Keratinocyte (primary cell): ENCODE results near the gene HNRNPD. TPM values are rescaled to one million over a fixed set of nuclear protein-coding genes. Genes with fewer than 3 reads are reported as not detected.

Source experiments
- DNase-seq: peaks from one replicate; pipeline ENCODE4 v3.0.0-alpha.2; 2011; ENCODE audit warnings: low read depth, missing footprints, low spot score
- FAIRE-seq: peaks from 2 replicates; lab custom pipeline; 2011; peaks lifted over from hg19 to GRCh38; lab: Jason Lieb, UNC
- H2AFZ ChIP-seq: 2 replicates; pipeline ENCODE4 v1.6.0; 2012; ENCODE audit warnings: low read length, control low read depth, inconsistent platforms; ENCODE audit not compliant: control insufficient read depth
- H3K27ac ChIP-seq: 2 replicates; pipeline ENCODE4 v1.5.1; 2011; ENCODE audit warnings: low read length; ENCODE audit not compliant: control insufficient read depth, insufficient read depth
- H3K27me3 ChIP-seq: 3 replicates; pipeline ENCODE4 v1.6.0; 2011; ENCODE audit warnings: low read length; ENCODE audit not compliant: control insufficient read depth, insufficient read depth; ENCODE audit errors: extremely low read depth
- H3K36me3 ChIP-seq, 2 experiments: 2 replicates in 1 of 2; 3 replicates in 1 of 2; pipeline ENCODE4 v1.5.1; 2011; ENCODE audit warnings: low read length in 2 of 2, mild to moderate bottlenecking in 1 of 2; ENCODE audit not compliant: control insufficient read depth in 2 of 2, insufficient read depth in 2 of 2; ENCODE audit errors: extremely low read depth in 1 of 2
- H3K4me1 ChIP-seq: 3 replicates; pipeline ENCODE4 v1.5.1; 2011; ENCODE audit warnings: low read length; ENCODE audit not compliant: control insufficient read depth, insufficient read depth; ENCODE audit errors: extremely low read depth
- H3K4me2 ChIP-seq: 3 replicates; pipeline ENCODE4 v1.6.0; 2011; ENCODE audit warnings: low read depth, low read length; ENCODE audit not compliant: control insufficient read depth, insufficient read depth; ENCODE audit errors: extremely low read depth
- H3K4me3 ChIP-seq, 3 experiments: fragments of 200-600 bp in 1 of 3; sonication (generic) in 1 of 3; 2 replicates in 2 of 3; 3 replicates in 1 of 3; pipeline ENCODE4 v1.5.1; 2011 to 2016; ENCODE audit warnings: low read length in 3 of 3, mild to moderate bottlenecking in 3 of 3, control low read depth in 2 of 3, inconsistent platforms in 1 of 3, low read depth in 1 of 3, mixed read lengths in 1 of 3, mixed run types in 1 of 3, moderate library complexity in 1 of 3; ENCODE audit not compliant: control insufficient read depth in 2 of 3, insufficient read depth in 2 of 3; ENCODE audit errors: extremely low read depth in 1 of 3
- H3K79me2 ChIP-seq: 2 replicates; pipeline ENCODE4 v1.6.0; 2012; ENCODE audit warnings: low read length; ENCODE audit not compliant: control insufficient read depth, insufficient read depth
- H3K9ac ChIP-seq: 3 replicates; pipeline ENCODE4 v1.6.0; 2011; ENCODE audit warnings: low read length; ENCODE audit not compliant: control insufficient read depth, insufficient read depth; ENCODE audit errors: extremely low read depth
- H3K9me1 ChIP-seq: 3 replicates; pipeline ENCODE4 v1.6.0; 2011; ENCODE audit warnings: low read length; ENCODE audit not compliant: control insufficient read depth, insufficient read depth; ENCODE audit errors: extremely low read depth
- H3K9me3 ChIP-seq: 2 replicates; pipeline ENCODE4 v1.5.1; 2012; ENCODE audit warnings: low read depth, low read length; ENCODE audit not compliant: control insufficient read depth
- H4K20me1 ChIP-seq: 3 replicates; pipeline ENCODE4 v1.6.0; 2011; ENCODE audit warnings: low read length; ENCODE audit not compliant: control insufficient read depth, insufficient read depth; ENCODE audit errors: extremely low read depth
- EZH2 ChIP-seq: IDR thresholded peaks from one replicate; pipeline ENCODE4 v1.6.1; 2012; ENCODE audit warnings: inconsistent platforms, mild to moderate bottlenecking, low read length, moderate library complexity
- dilution Hi-C: fragments of 300-500 bp; cut with MboI; formaldehyde crosslinking; loops from one replicate; pipeline ENCODE4 v1.7.0; 2020; ENCODE audit warnings: low sequenced_read_pairs; ENCODE audit not compliant: extremely low pct_ligation_motif_present
- polyA plus RNA-seq, 5 experiments: library from polyadenylated mRNA; depleted of rRNA in 3 of 5; stranded (reverse) in 3 of 5; stranded (forward) in 1 of 5; unstranded in 1 of 5; fragments of >200 nt; gene quantifications; 1 replicate in 1 of 5; 2 replicates in 3 of 5; 3 replicates in 1 of 5; pipeline versions ENCODE4 v1.2.1 to v1.2.3, GENCODE V29; 2011 to 2012; ENCODE audit warnings: missing spikeins in 2 of 5, low read depth in 1 of 5, low replicate concordance in 1 of 5
- TF ChIP-seq, protein P1 (sequence below), 3 experiments: IDR thresholded peaks in 1 of 3; conservative IDR thresholded peaks in 1 of 3; optimal IDR thresholded peaks in 1 of 3; 2 replicates in 2 of 3; 3 replicates in 1 of 3; pipeline versions ENCODE3 to v1.5.1; 2011; ENCODE audit warnings: low read length in 3 of 3, mild to moderate bottlenecking in 3 of 3, moderate library complexity in 2 of 3, control low read depth in 1 of 3, inconsistent platforms in 1 of 3; ENCODE audit not compliant: insufficient read depth in 2 of 3; ENCODE audit errors: extremely low read depth in 1 of 3

HNRNPD gene
- polyA plus RNA-seq, 1 donor (not counting 4 experiments of a cell fraction or from before 2014, with no cell fraction given) = 91.3 TPM

- H3K36me3 ChIP-seq = peaks cover 11 to 19% of the 10 kb centered on the region in 2 experiments
- H3K4me2 ChIP-seq = no peak overlapping the region
- no peaks in the 10 kb centered on the region for H3K9me3 ChIP-seq
- FAIRE-seq (no peak), DNase-seq (no peak)
- H3K27ac ChIP-seq = no peak overlapping the region
- H3K9ac ChIP-seq = no peak overlapping the region
- dilution Hi-C loops = no loop called here
- no peak overlapping the region for H2AFZ ChIP-seq
- no peaks in the 10 kb centered on the region for H3K9me1 ChIP-seq
- H4K20me1 ChIP-seq = peaks cover 24% of the 10 kb centered on the region
- peaks cover 17% of the 10 kb centered on the region for H3K79me2 ChIP-seq
- TF ChIP-seq, protein P1, sequence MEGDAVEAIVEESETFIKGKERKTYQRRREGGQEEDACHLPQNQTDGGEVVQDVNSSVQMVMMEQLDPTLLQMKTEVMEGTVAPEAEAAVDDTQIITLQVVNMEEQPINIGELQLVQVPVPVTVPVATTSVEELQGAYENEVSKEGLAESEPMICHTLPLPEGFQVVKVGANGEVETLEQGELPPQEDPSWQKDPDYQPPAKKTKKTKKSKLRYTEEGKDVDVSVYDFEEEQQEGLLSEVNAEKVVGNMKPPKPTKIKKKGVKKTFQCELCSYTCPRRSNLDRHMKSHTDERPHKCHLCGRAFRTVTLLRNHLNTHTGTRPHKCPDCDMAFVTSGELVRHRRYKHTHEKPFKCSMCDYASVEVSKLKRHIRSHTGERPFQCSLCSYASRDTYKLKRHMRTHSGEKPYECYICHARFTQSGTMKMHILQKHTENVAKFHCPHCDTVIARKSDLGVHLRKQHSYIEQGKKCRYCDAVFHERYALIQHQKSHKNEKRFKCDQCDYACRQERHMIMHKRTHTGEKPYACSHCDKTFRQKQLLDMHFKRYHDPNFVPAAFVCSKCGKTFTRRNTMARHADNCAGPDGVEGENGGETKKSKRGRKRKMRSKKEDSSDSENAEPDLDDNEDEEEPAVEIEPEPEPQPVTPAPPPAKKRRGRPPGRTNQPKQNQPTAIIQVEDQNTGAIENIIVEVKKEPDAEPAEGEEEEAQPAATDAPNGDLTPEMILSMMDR (optimal IDR thresholded peaks at IDR 0.05 in 1 of 3, IDR thresholded peaks at IDR 0.05 in 1 of 3, conservative IDR thresholded peaks at IDR 0.05 in 1 of 3; ENCODE audit: extremely low read depth in 1 of 3, insufficient read depth in 2 of 3, low read length in 3 of 3) = no peak
- no peak for TF ChIP-seq EZH2
- no peaks in the 10 kb centered on the region for H3K27me3 ChIP-seq
- peaks cover 22% of the 10 kb centered on the region for H3K4me1 ChIP-seq
- H3K4me3 ChIP-seq = no peak overlapping the region
Observed at GRCh38 chr4:82421796-82422560, 48.2 kb upstream of the HNRNPD start.

DNA sequence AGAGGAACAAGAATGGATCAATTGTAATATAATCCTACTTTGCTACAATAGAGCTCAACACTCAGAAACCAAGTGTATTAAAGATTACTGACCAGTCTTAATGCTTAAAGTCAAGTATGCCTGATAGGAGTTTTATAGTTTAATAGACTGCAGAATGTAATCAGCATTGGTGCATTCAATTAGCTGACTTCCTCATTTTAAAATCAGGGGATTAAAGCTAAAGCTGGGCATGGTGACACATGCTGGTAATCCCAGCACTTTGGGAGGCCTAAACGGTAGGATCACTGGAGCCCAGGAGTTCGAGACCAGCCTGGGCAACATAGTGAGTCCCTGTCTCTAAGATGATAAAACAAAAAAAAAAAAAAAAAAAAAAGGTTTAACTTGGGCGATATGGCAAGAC, 45.7 kb upstream of the HNRNPD start:
- H3K4me1 ChIP-seq = peaks cover 7% of the 10 kb centered on the region
- no peaks in the 10 kb centered on the region for H3K9me1 ChIP-seq
- no peak overlapping the region for H3K4me2 ChIP-seq
- no peak overlapping the region for H3K4me3 ChIP-seq
- DNase-seq = no peak
- H4K20me1 ChIP-seq = peaks cover 7% of the 10 kb centered on the region
- H3K27ac ChIP-seq = no peak overlapping the region
- H3K9ac ChIP-seq = no peak overlapping the region
- TF ChIP-seq, protein P1 (optimal IDR thresholded peaks at IDR 0.05 in 1 of 3, IDR thresholded peaks at IDR 0.05 in 1 of 3, conservative IDR thresholded peaks at IDR 0.05 in 1 of 3; ENCODE audit: extremely low read depth in 1 of 3, insufficient read depth in 2 of 3, low read length in 3 of 3) = no peak
- no peak for TF ChIP-seq EZH2
- no peak for FAIRE-seq
- H3K79me2 ChIP-seq = no peaks in the 10 kb centered on the region
- no peaks in the 10 kb centered on the region for H3K9me3 ChIP-seq
- H2AFZ ChIP-seq = no peak overlapping the region
- dilution Hi-C loops = no loop called here
- H3K36me3 ChIP-seq = peaks cover 5 to 7% of the 10 kb centered on the region in 2 experiments
- H3K27me3 ChIP-seq = no peaks in the 10 kb centered on the region
